ENCODE data around the gene KIAA1671. TPM values are rescaled to one million over a fixed set of nuclear protein-coding genes. Genes with fewer than 3 reads are reported as not detected.
"Not testable (repeated sequence)": the region's sequence is repeated elsewhere in the genome, so short reads cannot be mapped to it uniquely, and the experiment has no call there.

Gene KIAA1671
- polyA plus RNA-seq, 10 donors = 18.9 to 40.3 (median 31.2) TPM

GRCh38 chr22:25167082-25167481, 214.6 kb downstream of the KIAA1671 start:
- no peak for DNase-seq

GRCh38 chr22:25167834-25168601, 215.5 kb downstream of the KIAA1671 start:
- no peak for DNase-seq

GRCh38 chr22:25169278-25170031, 216.9 kb downstream of the KIAA1671 start:
- no peak for DNase-seq

GRCh38 chr22:25170426-25170980, 218.0 kb downstream of the KIAA1671 start:
- DNase-seq = no peak

GRCh38 chr22:25172153-25172552, 219.6 kb downstream of the KIAA1671 start:
- DNase-seq = no peak

GRCh38 chr22:25174156-25174887, 221.8 kb downstream of the KIAA1671 start:
- DNase-seq = no peak

GRCh38 chr22:25174888-25175411, 222.4 kb downstream of the KIAA1671 start:
- no peak for DNase-seq

GRCh38 chr22:25176175-25176574, 223.7 kb downstream of the KIAA1671 start:
- no peak for DNase-seq

GRCh38 chr22:25176799-25177198, 224.3 kb downstream of the KIAA1671 start:
- no peak for DNase-seq

- no peak for DNase-seq
Observed at GRCh38 chr22:25177226-25177625, 224.7 kb downstream of the KIAA1671 start.

- no peak for DNase-seq
Observed at GRCh38 chr22:25177895-25178294, 225.4 kb downstream of the KIAA1671 start.

GRCh38 chr22:25178348-25178747, 225.8 kb downstream of the KIAA1671 start:
- not testable (repeated sequence) for DNase-seq

- DNase-seq = not testable (repeated sequence)
Observed at GRCh38 chr22:25178869-25179631, 226.5 kb downstream of the KIAA1671 start.

GRCh38 chr22:25182131-25183110, 229.9 kb downstream of the KIAA1671 start:
- DNase-seq = no peak

- no peak for DNase-seq
Observed at GRCh38 chr22:25183949-25184619, 231.6 kb downstream of the KIAA1671 start.

GRCh38 chr22:25186140-25186539, 233.6 kb downstream of the KIAA1671 start:
- no peak for DNase-seq

- DNase-seq = no peak
Observed at GRCh38 chr22:25187469-25187868, 235.0 kb downstream of the KIAA1671 start.

GRCh38 chr22:25192406-25192805, 239.9 kb downstream of the KIAA1671 start:
- DNase-seq = no peak

GRCh38 chr22:25193130-25193529, 240.6 kb downstream of the KIAA1671 start:
- DNase-seq = no peak
